Airway epithelial cell (primary cell): ENCODE data around the gene MPC1. TPM values are rescaled to one million over a fixed set of nuclear protein-coding genes. Genes with fewer than 3 reads are reported as not detected.

Experiments
- total RNA-seq: library from RNA; depleted of rRNA; stranded (reverse); fragments of >200 nt; gene quantifications from 2 replicates; pipeline ENCODE4 v1.2.3, GENCODE V29; 2015

The MPC1 gene
- total RNA-seq = 27.5 and 32.1 TPM in 2 replicates

GRCh38 chr6:166382933-166383801 is at the start of gene MPC1:
MPC1 (minus strand) TSS chr6:166382940; CDS start chr6:166382876, 64 bp downstream.

GRCh38 chr6:166342349-166343149 is 40.2 kb downstream of the MPC1 start, which contains the start of gene SFT2D1:
SFT2D1 (minus strand) TSS chr6:166342545; CDS start chr6:166342481, 64 bp downstream.

Other genes starting within 250 kb of the MPC1 start
- gene TBXT, start 215.1 kb downstream of the MPC1 start, total RNA-seq = not detected in 2 replicates
- gene PRR18, start 74.5 kb downstream of the MPC1 start, total RNA-seq = 0.14 TPM in 1 of 2 replicates, not detected in the other
- 47.4 and 49.7 TPM in 2 replicates for gene SFT2D1, start 40.4 kb downstream of the MPC1 start, total RNA-seq
- 0.05 and 0.21 TPM in 2 replicates for gene RAMACL, start 203.7 kb upstream of the MPC1 start, total RNA-seq
- 11.3 and 21.2 TPM in 2 replicates for gene RPS6KA2, start 244.3 kb upstream of the MPC1 start, total RNA-seq